HG02642 (cell line): ENCODE data around the gene SPOCK2.
A peak's percentile ranks its signal among the peaks of the same experiment; 100 is the strongest.
"Not testable (repeated sequence)": the region's sequence is repeated elsewhere in the genome, so short reads cannot be mapped to it uniquely, and the experiment has no call there.

Source experiments
- ATAC-seq: cut with Tn5 transposase; IDR thresholded peaks from one replicate; pipeline ENCODE4 v1.9.1; 2021; ENCODE audit warnings: mild to moderate bottlenecking; ENCODE audit not compliant: unreplicated experiment, poor library complexity

SPOCK2 gene

GRCh38 chr10:72087969-72088888 is at the start of gene SPOCK2:
SPOCK2 (minus strand) TSS chr10:72088551; CDS start chr10:72088328, 223 bp downstream.
- no peak for ATAC-seq

GRCh38 chr10:72137583-72137982 is 49.2 kb upstream of the SPOCK2 start:
- no peak for ATAC-seq

- not testable (repeated sequence) for ATAC-seq
These were observed 47.9 kb upstream of the SPOCK2 start for GRCh38 chr10:72136225-72136624.

- ATAC-seq = no peak
These were observed 46.7 kb upstream of the SPOCK2 start for GRCh38 chr10:72134785-72135767.

- ATAC-seq = peak; percentile 76
These were observed 45.2 kb upstream of the SPOCK2 start for GRCh38 chr10:72133517-72133916.

GRCh38 chr10:72132854-72133253 is 44.5 kb upstream of the SPOCK2 start:
- ATAC-seq = peak; percentile 20

- ATAC-seq = no peak
These were observed 39.2 kb upstream of the SPOCK2 start for GRCh38 chr10:72127571-72127970.

- no peak for ATAC-seq
These were observed 38.5 kb upstream of the SPOCK2 start for GRCh38 chr10:72126872-72127232.

GRCh38 chr10:72126184-72126871 is 38.0 kb upstream of the SPOCK2 start:
- no peak for ATAC-seq

GRCh38 chr10:72124989-72125388 is 36.6 kb upstream of the SPOCK2 start:
- no peak for ATAC-seq

GRCh38 chr10:72124381-72124780 is 36.0 kb upstream of the SPOCK2 start:
- no peak for ATAC-seq

GRCh38 chr10:72123616-72124015 is 35.3 kb upstream of the SPOCK2 start:
- ATAC-seq = no peak

- no peak for ATAC-seq
These were observed 33.9 kb upstream of the SPOCK2 start for GRCh38 chr10:72122221-72122620.

GRCh38 chr10:72121389-72121788 is 33.0 kb upstream of the SPOCK2 start:
- ATAC-seq = no peak

GRCh38 chr10:72116372-72116771 is 28.0 kb upstream of the SPOCK2 start:
- no peak for ATAC-seq

- ATAC-seq = no peak
These were observed 26.5 kb upstream of the SPOCK2 start for GRCh38 chr10:72114706-72115450.

GRCh38 chr10:72110673-72111401 is 22.5 kb upstream of the SPOCK2 start:
- ATAC-seq = no peak

- ATAC-seq = no peak
These were observed 21.3 kb upstream of the SPOCK2 start for GRCh38 chr10:72109636-72110157.
